GM23338 (cell line): ENCODE measurements around the gene POLR1A. TPM values are rescaled to one million over a fixed set of nuclear protein-coding genes. Genes with fewer than 3 reads are reported as not detected.

Experiments used
- ATAC-seq: fragments of 200-7000 bp; cut with Tn5 transposase; 3 replicates; pipeline ENCODE4 v1.9.1; 2020
- DNase-seq: peaks from one replicate; pipeline ENCODE4 v3.0.0-alpha.2; 2015; ENCODE audit warnings: low spot score
- H2AFZ ChIP-seq: fragments of 200-600 bp; sonication (generic); 2 replicates; pipeline ENCODE4 v1.8.0; 2016; ENCODE audit warnings: antibody characterized with exemption, mild to moderate bottlenecking, moderate library complexity
- H3F3A ChIP-seq: fragments of 200-600 bp; sonication (generic); replicated peaks from 2 replicates; pipeline ENCODE4 v1.8.0; 2017; ENCODE audit warnings: antibody characterized with exemption, mixed run types, low read depth
- H3K27ac ChIP-seq: fragments of 200-600 bp; sonication (generic); 2 replicates; pipeline ENCODE4 v1.6.1; 2016; ENCODE audit warnings: low read depth
- H3K27me3 ChIP-seq: fragments of 200-600 bp; sonication (generic); 2 replicates; pipeline ENCODE4 v1.8.0; 2016; ENCODE audit warnings: mild to moderate bottlenecking, mixed run types, moderate library complexity; ENCODE audit not compliant: insufficient read depth
- H3K36me3 ChIP-seq: fragments of 200-600 bp; sonication (generic); 2 replicates; pipeline ENCODE4 v1.8.0; 2016; ENCODE audit warnings: mild to moderate bottlenecking; ENCODE audit not compliant: insufficient read depth
- H3K4me1 ChIP-seq: fragments of 200-600 bp; sonication (generic); 2 replicates; pipeline ENCODE4 v1.8.0; 2016; ENCODE audit warnings: mild to moderate bottlenecking, moderate library complexity; ENCODE audit not compliant: insufficient read depth
- H3K4me2 ChIP-seq: fragments of 200-600 bp; sonication (generic); 2 replicates; pipeline ENCODE4 v1.7.1; 2017; ENCODE audit warnings: mixed run types
- H3K4me3 ChIP-seq: fragments of 200-600 bp; sonication (generic); 2 replicates; pipeline ENCODE4 v1.6.1; 2016; ENCODE audit warnings: mixed run types
- H3K79me2 ChIP-seq: fragments of 200-600 bp; sonication (generic); replicated peaks from 2 replicates; pipeline ENCODE4 v1.8.0; 2017; ENCODE audit warnings: mild to moderate bottlenecking; ENCODE audit not compliant: insufficient read depth
- H3K9me2 ChIP-seq: fragments of 200-600 bp; sonication (generic); 2 replicates; pipeline ENCODE4 v1.8.0; 2017; ENCODE audit not compliant: insufficient read depth
- H4K20me1 ChIP-seq: fragments of 200-600 bp; sonication (generic); replicated peaks from 2 replicates; pipeline ENCODE4 v1.8.0; 2017; ENCODE audit warnings: mild to moderate bottlenecking; ENCODE audit not compliant: insufficient read depth
- H3K27ac Mint-ChIP-seq: 2 replicates; pipeline ENCODE4 v1.8.0; 2020; ENCODE audit warnings: inconsistent platforms, mild to moderate bottlenecking, moderate library complexity, mixed read lengths
- H3K27me3 Mint-ChIP-seq: 3 replicates; pipeline ENCODE4 v1.8.0; 2022; ENCODE audit warnings: low read depth, mild to moderate bottlenecking, moderate library complexity, mixed read lengths, inconsistent platforms; ENCODE audit not compliant: insufficient read depth, poor library complexity
- H3K36me3 Mint-ChIP-seq: 3 replicates; pipeline ENCODE4 v1.8.0; 2021; ENCODE audit warnings: low read depth, mild to moderate bottlenecking, inconsistent platforms, moderate library complexity, mixed read lengths
- H3K4me1 Mint-ChIP-seq: 3 replicates; pipeline ENCODE4 v1.8.0; 2020; ENCODE audit warnings: mild to moderate bottlenecking, inconsistent platforms, mixed read lengths
- H3K4me3 Mint-ChIP-seq: 3 replicates; pipeline ENCODE4 v1.8.0; 2021; ENCODE audit warnings: moderate library complexity, mild to moderate bottlenecking, inconsistent platforms, mixed read lengths
- H3K9me3 Mint-ChIP-seq: 3 replicates; pipeline ENCODE4 v1.8.0; 2020; ENCODE audit warnings: moderate library complexity, mild to moderate bottlenecking, inconsistent platforms, mixed read lengths
- CREB1 ChIP-seq: fragments of 250-450 bp; sonication (Bioruptor Pico); IDR thresholded peaks from 2 replicates; pipeline ENCODE4 v1.5.0; 2020; ENCODE audit warnings: low read depth, mild to moderate bottlenecking, moderate library complexity
- EZH2 ChIP-seq: fragments of 200-600 bp; sonication (generic); IDR thresholded peaks from one replicate; pipeline ENCODE4 v1.8.0; 2017; ENCODE audit warnings: antibody characterized with exemption, mild to moderate bottlenecking, low read depth; ENCODE audit not compliant: unreplicated experiment
- EZH2phosphoT487 ChIP-seq: fragments of 200-600 bp; sonication (generic); IDR thresholded peaks from one replicate; pipeline ENCODE4 v1.8.1; 2018; ENCODE audit warnings: antibody characterized with exemption; ENCODE audit not compliant: unreplicated experiment
- JUNB ChIP-seq: IDR thresholded peaks from one replicate; pipeline ENCODE4 v1.6.1; 2016; ENCODE audit warnings: antibody characterized with exemption; ENCODE audit not compliant: unreplicated experiment
- NANOG ChIP-seq: IDR thresholded peaks from 2 replicates; pipeline ENCODE4 v1.6.1; 2016; ENCODE audit warnings: antibody characterized with exemption, borderline replicate concordance
- POLR2AphosphoS5 ChIP-seq: IDR thresholded peaks from 2 replicates; pipeline ENCODE4 v1.6.1; 2016; ENCODE audit warnings: antibody characterized with exemption, low read depth
- REST ChIP-seq: IDR thresholded peaks from one replicate; pipeline ENCODE4 v1.6.1; 2018; ENCODE audit warnings: antibody characterized with exemption; ENCODE audit not compliant: unreplicated experiment
- STAT1 ChIP-seq: IDR thresholded peaks from one replicate; pipeline ENCODE4 v1.6.1; 2016; ENCODE audit warnings: antibody characterized with exemption; ENCODE audit not compliant: unreplicated experiment
- ZNF114 ChIP-seq: fragments of 250-450 bp; sonication (Bioruptor Pico); IDR thresholded peaks from 2 replicates; pipeline ENCODE4 v1.5.0; 2020; ENCODE audit warnings: mild to moderate bottlenecking, moderate library complexity
- ZNF331 ChIP-seq: fragments of 250-450 bp; sonication (Bioruptor Pico); IDR thresholded peaks from 2 replicates; pipeline ENCODE4 v1.5.0; 2020; ENCODE audit warnings: low read depth, mild to moderate bottlenecking, moderate library complexity
- polyA plus RNA-seq: library from polyadenylated mRNA; unstranded; fragments of >200 nt; fragmentation: Nextera tagmentation; extraction: Ambion mirVana; gene quantifications from 2 replicates; pipeline ENCODE4 v1.2.1, GENCODE V29; 2016
- total RNA-seq: library from RNA; depleted of rRNA; stranded (reverse); fragments of >200 nt; shearing (Covaris generic); gene quantifications from 2 replicates; pipeline ENCODE4 v1.2.3, GENCODE V29; 2014
- TF ChIP-seq, protein P1 (sequence below): IDR thresholded peaks from 2 replicates; pipeline ENCODE4 v1.6.1; 2016; ENCODE audit warnings: antibody characterized with exemption
- TF ChIP-seq, protein P2 (sequence below): fragments of 250-450 bp; sonication (Bioruptor Pico); IDR thresholded peaks from 2 replicates; pipeline ENCODE4 v1.5.0; 2020; ENCODE audit warnings: mild to moderate bottlenecking, moderate library complexity
- TF ChIP-seq, protein P3 (sequence below), 2 experiments: fragments of 200-600 bp in 1 of 2; sonication (generic) in 1 of 2; conservative IDR thresholded peaks; 2 replicates each; pipeline versions ENCODE4 v1.5.1 to v1.6.1; 2016 to 2017; ENCODE audit warnings: antibody characterized with exemption in 2 of 2, low read depth in 2 of 2, mild to moderate bottlenecking in 2 of 2, moderate library complexity in 1 of 2

The POLR1A gene
- total and polyA plus RNA-seq, 2 experiments from 2014 or later: 13.8 to 43.2 TPM

GRCh38 chr2:85989288-85989865 lies 116.3 kb downstream of the POLR1A start:
- Histone ChIP-seq H3K4me3 (no peak overlapping the region), H3K4me1 (no peaks in the 10 kb centered on the region), H3K79me2 (no peaks in the 10 kb centered on the region), H4K20me1 (no peaks in the 10 kb centered on the region), H3K36me3 (no peaks in the 10 kb centered on the region), H2AFZ (0 out of 2 replicates have a peak overlapping the region, but pooled peaks have one; percentile 14), H3F3A (no peaks in the 10 kb centered on the region), H3K9me2 (no peaks in the 10 kb centered on the region), H3K27ac (no peak overlapping the region), H3K27me3 (no peaks in the 10 kb centered on the region), H3K4me2 (no peak overlapping the region)
- DNase-seq (no peak), ATAC-seq (no peak)
- H3K9me3 Mint-ChIP-seq: no peaks in the 10 kb centered on the region
- H3K36me3 Mint-ChIP-seq: no peaks in the 10 kb centered on the region
- no peak for TF ChIP-seq NANOG
- no peak for TF ChIP-seq EZH2
- no peak for TF ChIP-seq ZNF331 (CRISPR knock-in tag)
- TF ChIP-seq, protein P1, sequence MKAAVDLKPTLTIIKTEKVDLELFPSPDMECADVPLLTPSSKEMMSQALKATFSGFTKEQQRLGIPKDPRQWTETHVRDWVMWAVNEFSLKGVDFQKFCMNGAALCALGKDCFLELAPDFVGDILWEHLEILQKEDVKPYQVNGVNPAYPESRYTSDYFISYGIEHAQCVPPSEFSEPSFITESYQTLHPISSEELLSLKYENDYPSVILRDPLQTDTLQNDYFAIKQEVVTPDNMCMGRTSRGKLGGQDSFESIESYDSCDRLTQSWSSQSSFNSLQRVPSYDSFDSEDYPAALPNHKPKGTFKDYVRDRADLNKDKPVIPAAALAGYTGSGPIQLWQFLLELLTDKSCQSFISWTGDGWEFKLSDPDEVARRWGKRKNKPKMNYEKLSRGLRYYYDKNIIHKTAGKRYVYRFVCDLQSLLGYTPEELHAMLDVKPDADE: no peak
- no peak for TF ChIP-seq JUNB
- TF ChIP-seq EZH2phosphoT487: no peak
- no peak for TF ChIP-seq CREB1
- no peak for TF ChIP-seq STAT1
- TF ChIP-seq ZNF114: no peak
- no peak for TF ChIP-seq REST
- TF ChIP-seq, protein P2, sequence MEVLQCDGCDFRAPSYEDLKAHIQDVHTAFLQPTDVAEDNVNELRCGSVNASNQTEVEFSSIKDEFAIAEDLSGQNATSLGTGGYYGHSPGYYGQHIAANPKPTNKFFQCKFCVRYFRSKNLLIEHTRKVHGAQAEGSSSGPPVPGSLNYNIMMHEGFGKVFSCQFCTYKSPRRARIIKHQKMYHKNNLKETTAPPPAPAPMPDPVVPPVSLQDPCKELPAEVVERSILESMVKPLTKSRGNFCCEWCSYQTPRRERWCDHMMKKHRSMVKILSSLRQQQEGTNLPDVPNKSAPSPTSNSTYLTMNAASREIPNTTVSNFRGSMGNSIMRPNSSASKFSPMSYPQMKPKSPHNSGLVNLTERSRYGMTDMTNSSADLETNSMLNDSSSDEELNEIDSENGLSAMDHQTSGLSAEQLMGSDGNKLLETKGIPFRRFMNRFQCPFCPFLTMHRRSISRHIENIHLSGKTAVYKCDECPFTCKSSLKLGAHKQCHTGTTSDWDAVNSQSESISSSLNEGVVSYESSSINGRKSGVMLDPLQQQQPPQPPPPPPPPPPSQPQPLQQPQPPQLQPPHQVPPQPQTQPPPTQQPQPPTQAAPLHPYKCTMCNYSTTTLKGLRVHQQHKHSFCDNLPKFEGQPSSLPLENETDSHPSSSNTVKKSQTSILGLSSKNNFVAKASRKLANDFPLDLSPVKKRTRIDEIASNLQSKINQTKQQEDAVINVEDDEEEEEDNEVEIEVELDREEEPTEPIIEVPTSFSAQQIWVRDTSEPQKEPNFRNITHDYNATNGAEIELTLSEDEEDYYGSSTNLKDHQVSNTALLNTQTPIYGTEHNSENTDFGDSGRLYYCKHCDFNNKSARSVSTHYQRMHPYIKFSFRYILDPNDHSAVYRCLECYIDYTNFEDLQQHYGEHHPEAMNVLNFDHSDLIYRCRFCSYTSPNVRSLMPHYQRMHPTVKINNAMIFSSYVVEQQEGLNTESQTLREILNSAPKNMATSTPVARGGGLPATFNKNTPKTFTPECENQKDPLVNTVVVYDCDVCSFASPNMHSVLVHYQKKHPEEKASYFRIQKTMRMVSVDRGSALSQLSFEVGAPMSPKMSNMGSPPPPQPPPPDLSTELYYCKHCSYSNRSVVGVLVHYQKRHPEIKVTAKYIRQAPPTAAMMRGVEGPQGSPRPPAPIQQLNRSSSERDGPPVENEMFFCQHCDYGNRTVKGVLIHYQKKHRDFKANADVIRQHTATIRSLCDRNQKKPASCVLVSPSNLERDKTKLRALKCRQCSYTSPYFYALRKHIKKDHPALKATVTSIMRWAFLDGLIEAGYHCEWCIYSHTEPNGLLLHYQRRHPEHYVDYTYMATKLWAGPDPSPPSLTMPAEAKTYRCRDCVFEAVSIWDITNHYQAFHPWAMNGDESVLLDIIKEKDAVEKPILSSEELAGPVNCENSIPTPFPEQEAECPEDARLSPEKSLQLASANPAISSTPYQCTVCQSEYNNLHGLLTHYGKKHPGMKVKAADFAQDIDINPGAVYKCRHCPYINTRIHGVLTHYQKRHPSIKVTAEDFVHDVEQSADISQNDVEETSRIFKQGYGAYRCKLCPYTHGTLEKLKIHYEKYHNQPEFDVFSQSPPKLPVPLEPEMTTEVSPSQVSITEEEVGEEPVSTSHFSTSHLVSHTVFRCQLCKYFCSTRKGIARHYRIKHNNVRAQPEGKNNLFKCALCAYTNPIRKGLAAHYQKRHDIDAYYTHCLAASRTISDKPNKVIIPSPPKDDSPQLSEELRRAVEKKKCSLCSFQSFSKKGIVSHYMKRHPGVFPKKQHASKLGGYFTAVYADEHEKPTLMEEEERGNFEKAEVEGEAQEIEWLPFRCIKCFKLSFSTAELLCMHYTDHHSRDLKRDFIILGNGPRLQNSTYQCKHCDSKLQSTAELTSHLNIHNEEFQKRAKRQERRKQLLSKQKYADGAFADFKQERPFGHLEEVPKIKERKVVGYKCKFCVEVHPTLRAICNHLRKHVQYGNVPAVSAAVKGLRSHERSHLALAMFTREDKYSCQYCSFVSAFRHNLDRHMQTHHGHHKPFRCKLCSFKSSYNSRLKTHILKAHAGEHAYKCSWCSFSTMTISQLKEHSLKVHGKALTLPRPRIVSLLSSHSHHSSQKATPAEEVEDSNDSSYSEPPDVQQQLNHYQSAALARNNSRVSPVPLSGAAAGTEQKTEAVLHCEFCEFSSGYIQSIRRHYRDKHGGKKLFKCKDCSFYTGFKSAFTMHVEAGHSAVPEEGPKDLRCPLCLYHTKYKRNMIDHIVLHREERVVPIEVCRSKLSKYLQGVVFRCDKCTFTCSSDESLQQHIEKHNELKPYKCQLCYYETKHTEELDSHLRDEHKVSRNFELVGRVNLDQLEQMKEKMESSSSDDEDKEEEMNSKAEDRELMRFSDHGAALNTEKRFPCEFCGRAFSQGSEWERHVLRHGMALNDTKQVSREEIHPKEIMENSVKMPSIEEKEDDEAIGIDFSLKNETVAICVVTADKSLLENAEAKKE (CRISPR knock-in tag): no peak
- TF ChIP-seq, protein P3, sequence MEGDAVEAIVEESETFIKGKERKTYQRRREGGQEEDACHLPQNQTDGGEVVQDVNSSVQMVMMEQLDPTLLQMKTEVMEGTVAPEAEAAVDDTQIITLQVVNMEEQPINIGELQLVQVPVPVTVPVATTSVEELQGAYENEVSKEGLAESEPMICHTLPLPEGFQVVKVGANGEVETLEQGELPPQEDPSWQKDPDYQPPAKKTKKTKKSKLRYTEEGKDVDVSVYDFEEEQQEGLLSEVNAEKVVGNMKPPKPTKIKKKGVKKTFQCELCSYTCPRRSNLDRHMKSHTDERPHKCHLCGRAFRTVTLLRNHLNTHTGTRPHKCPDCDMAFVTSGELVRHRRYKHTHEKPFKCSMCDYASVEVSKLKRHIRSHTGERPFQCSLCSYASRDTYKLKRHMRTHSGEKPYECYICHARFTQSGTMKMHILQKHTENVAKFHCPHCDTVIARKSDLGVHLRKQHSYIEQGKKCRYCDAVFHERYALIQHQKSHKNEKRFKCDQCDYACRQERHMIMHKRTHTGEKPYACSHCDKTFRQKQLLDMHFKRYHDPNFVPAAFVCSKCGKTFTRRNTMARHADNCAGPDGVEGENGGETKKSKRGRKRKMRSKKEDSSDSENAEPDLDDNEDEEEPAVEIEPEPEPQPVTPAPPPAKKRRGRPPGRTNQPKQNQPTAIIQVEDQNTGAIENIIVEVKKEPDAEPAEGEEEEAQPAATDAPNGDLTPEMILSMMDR (conservative IDR thresholded peaks at IDR 0.05; ENCODE audit: low read depth in 2 of 2): no peak
- no peak for TF ChIP-seq POLR2AphosphoS5
- H3K4me1 Mint-ChIP-seq: no peaks in the 10 kb centered on the region
- no peaks in the 10 kb centered on the region for H3K27me3 Mint-ChIP-seq
- H3K27ac Mint-ChIP-seq: no peak overlapping the region
- H3K4me3 Mint-ChIP-seq: no peak overlapping the region
